HepG2 (cell line): ENCODE measurements around the gene DMKN. TPM values are rescaled to one million over a fixed set of nuclear protein-coding genes. Genes with fewer than 3 reads are reported as not detected.

ENCODE experiments used
- ELF3 ChIP-seq: IDR thresholded peaks from 2 replicates; pipeline ENCODE4 v1.6.1; 2016; ENCODE audit warnings: missing genetic modification reagents, missing compliant biosample characterization
- HIVEP1 ChIP-seq: sonication (generic); formaldehyde crosslinking; IDR thresholded peaks from 2 replicates; pipeline ENCODE4 v1.4.0; 2020; ENCODE audit warnings: mild to moderate bottlenecking, missing genetic modification reagents
- MTA1 ChIP-seq: sonication (generic); formaldehyde crosslinking; IDR thresholded peaks from 2 replicates; pipeline ENCODE4 v1.4.0; 2020; ENCODE audit warnings: missing genetic modification reagents, mild to moderate bottlenecking, borderline replicate concordance
- MYC ChIP-seq: sonication (generic); formaldehyde crosslinking; IDR thresholded peaks from 2 replicates; pipeline ENCODE4 v1.9.0; 2021; ENCODE audit warnings: missing genetic modification reagents, borderline replicate concordance
- PAWR ChIP-seq: sonication (generic); formaldehyde crosslinking; IDR thresholded peaks from 2 replicates; pipeline ENCODE4 v1.4.0; 2020; ENCODE audit warnings: missing genetic modification reagents, mild to moderate bottlenecking, borderline replicate concordance
- PHF20 ChIP-seq: sonication (generic); formaldehyde crosslinking; IDR thresholded peaks from 2 replicates; pipeline ENCODE4 v1.5.0; 2020; ENCODE audit warnings: mild to moderate bottlenecking, missing genetic modification reagents
- ZNF629 ChIP-seq: sonication (generic); formaldehyde crosslinking; conservative IDR thresholded peaks from 2 replicates; pipeline ENCODE4 v1.5.0; 2020; ENCODE audit warnings: missing genetic modification reagents
- ZNF672 ChIP-seq: sonication (generic); formaldehyde crosslinking; IDR thresholded peaks from 2 replicates; pipeline ENCODE4 v1.8.1; 2022; ENCODE audit warnings: missing genetic modification reagents
- polyA plus RNA-seq, 8 experiments: library from polyadenylated mRNA; depleted of rRNA in 3 of 8; stranded (reverse) in 7 of 8; unstranded in 1 of 8; fragments of >200 nt; fragmentation: Illumina TruSeq in 4 of 8; extraction: Trizol in 4 of 8; gene quantifications; 2 replicates each; pipeline versions ENCODE4 v1.2.1 to v1.2.3, GENCODE V29; 2011 to 2016; ENCODE audit warnings: low read depth in 4 of 8, missing spikeins in 1 of 8, mixed read lengths in 1 of 8; ENCODE audit not compliant: insufficient read depth in 1 of 8
- total RNA-seq, 5 experiments: library from RNA; depleted of rRNA; stranded (reverse); fragments of >200 nt; fragmentation: Illumina TruSeq; extraction: Trizol; gene quantifications; 2 replicates each; pipeline ENCODE4 v1.2.3, GENCODE V29; 2016; ENCODE audit warnings: low read depth in 1 of 5
- TF ChIP-seq, protein P1 (sequence below): IDR thresholded peaks from 2 replicates; pipeline ENCODE4 v1.6.1; 2012; ENCODE audit warnings: low read length, improper control_type of control experiment
- TF ChIP-seq, protein P2 (sequence below): sonication (generic); formaldehyde crosslinking; IDR thresholded peaks from 2 replicates; pipeline ENCODE4 v1.5.0; 2020; ENCODE audit warnings: mild to moderate bottlenecking, missing genetic modification reagents, moderate library complexity
- TF ChIP-seq, protein P3 (sequence below), 2 experiments: sonication (generic) in 1 of 2; formaldehyde crosslinking in 1 of 2; IDR thresholded peaks; 2 replicates each; pipeline versions ENCODE4 v1.6.1 to v1.9.0; 2014 to 2022; ENCODE audit warnings: antibody characterized with exemption in 1 of 2, borderline replicate concordance in 1 of 2, inconsistent platforms in 1 of 2, low read depth in 1 of 2, missing genetic modification reagents in 1 of 2
- TF ChIP-seq, protein P4 (sequence below): conservative IDR thresholded peaks from 2 replicates; pipeline ENCODE4 v1.6.1; 2018; ENCODE audit warnings: missing genetic modification reagents

Gene DMKN
- total and polyA plus RNA-seq, 2 of the 13 experiments (the other 11 are each of a cell fraction or from before 2014, with no cell fraction given) = 50.8 to 57.1 TPM

DNA sequence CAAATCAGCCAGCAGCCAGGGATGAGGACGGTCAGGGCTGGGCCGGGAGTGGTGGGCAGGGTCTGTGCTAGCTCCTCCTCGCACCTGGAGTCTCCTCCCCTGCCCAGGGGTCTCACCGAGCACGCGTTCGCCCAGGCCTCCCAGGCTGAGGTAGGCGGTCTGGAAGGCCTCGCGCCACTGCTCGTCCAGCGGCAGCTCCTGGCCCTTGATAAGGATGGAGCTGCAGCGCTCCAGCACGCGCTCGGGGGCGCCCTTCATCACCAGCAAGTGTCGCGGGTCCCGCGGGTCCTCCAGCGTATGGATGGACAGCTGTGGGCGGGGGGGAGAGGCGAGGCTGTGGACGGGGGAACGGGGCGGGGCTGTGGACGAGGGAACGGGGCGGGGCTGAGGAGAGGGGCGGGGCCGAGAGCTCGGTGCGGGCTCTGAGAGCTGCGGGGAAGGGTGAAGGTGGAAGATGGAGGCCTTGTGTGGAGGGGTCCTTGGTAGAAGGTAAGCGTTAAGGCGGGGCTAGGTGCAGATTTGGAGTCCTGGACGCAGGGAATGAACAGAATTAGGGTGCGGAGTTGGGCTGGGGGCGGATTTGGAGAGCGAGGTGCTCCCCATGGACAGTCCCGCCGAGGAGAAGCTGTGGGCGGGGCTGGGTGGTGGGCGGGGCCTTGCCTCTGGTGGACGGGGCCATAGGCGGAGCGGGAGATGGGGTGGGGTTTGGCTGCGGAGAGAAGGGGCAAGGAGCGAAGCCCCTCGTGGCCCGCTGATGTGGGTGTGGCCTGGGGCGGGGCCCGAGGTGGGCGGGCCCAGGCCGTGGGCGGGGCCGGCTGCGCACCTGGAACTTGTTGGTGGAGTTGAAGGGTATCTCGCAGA, 44.3 kb upstream of the DMKN start (continued):
- TF ChIP-seq, protein P1, sequence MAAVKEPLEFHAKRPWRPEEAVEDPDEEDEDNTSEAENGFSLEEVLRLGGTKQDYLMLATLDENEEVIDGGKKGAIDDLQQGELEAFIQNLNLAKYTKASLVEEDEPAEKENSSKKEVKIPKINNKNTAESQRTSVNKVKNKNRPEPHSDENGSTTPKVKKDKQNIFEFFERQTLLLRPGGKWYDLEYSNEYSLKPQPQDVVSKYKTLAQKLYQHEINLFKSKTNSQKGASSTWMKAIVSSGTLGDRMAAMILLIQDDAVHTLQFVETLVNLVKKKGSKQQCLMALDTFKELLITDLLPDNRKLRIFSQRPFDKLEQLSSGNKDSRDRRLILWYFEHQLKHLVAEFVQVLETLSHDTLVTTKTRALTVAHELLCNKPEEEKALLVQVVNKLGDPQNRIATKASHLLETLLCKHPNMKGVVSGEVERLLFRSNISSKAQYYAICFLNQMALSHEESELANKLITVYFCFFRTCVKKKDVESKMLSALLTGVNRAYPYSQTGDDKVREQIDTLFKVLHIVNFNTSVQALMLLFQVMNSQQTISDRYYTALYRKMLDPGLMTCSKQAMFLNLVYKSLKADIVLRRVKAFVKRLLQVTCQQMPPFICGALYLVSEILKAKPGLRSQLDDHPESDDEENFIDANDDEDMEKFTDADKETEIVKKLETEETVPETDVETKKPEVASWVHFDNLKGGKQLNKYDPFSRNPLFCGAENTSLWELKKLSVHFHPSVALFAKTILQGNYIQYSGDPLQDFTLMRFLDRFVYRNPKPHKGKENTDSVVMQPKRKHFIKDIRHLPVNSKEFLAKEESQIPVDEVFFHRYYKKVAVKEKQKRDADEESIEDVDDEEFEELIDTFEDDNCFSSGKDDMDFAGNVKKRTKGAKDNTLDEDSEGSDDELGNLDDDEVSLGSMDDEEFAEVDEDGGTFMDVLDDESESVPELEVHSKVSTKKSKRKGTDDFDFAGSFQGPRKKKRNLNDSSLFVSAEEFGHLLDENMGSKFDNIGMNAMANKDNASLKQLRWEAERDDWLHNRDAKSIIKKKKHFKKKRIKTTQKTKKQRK = no peak
- TF ChIP-seq MYC (CRISPR knock-in tag) (0 out of 2 replicates have a peak, but pooled peaks have one; percentile 24), ZNF629 (CRISPR knock-in tag) (no peak), ZNF672 (0 out of 2 replicates have a peak, but pooled peaks have one; percentile 5), PAWR (CRISPR knock-in tag) (no peak), ELF3 (CRISPR knock-in tag) (no peak), HIVEP1 (CRISPR knock-in tag) (no peak), PHF20 (CRISPR knock-in tag) (no peak), MTA1 (CRISPR knock-in tag) (0 out of 2 replicates have a peak, but pooled peaks have one; percentile 19)
- TF ChIP-seq, protein P2, sequence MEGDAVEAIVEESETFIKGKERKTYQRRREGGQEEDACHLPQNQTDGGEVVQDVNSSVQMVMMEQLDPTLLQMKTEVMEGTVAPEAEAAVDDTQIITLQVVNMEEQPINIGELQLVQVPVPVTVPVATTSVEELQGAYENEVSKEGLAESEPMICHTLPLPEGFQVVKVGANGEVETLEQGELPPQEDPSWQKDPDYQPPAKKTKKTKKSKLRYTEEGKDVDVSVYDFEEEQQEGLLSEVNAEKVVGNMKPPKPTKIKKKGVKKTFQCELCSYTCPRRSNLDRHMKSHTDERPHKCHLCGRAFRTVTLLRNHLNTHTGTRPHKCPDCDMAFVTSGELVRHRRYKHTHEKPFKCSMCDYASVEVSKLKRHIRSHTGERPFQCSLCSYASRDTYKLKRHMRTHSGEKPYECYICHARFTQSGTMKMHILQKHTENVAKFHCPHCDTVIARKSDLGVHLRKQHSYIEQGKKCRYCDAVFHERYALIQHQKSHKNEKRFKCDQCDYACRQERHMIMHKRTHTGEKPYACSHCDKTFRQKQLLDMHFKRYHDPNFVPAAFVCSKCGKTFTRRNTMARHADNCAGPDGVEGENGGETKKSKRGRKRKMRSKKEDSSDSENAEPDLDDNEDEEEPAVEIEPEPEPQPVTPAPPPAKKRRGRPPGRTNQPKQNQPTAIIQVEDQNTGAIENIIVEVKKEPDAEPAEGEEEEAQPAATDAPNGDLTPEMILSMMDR (CRISPR knock-in tag) = peak; percentile 63
- TF ChIP-seq, protein P3, sequence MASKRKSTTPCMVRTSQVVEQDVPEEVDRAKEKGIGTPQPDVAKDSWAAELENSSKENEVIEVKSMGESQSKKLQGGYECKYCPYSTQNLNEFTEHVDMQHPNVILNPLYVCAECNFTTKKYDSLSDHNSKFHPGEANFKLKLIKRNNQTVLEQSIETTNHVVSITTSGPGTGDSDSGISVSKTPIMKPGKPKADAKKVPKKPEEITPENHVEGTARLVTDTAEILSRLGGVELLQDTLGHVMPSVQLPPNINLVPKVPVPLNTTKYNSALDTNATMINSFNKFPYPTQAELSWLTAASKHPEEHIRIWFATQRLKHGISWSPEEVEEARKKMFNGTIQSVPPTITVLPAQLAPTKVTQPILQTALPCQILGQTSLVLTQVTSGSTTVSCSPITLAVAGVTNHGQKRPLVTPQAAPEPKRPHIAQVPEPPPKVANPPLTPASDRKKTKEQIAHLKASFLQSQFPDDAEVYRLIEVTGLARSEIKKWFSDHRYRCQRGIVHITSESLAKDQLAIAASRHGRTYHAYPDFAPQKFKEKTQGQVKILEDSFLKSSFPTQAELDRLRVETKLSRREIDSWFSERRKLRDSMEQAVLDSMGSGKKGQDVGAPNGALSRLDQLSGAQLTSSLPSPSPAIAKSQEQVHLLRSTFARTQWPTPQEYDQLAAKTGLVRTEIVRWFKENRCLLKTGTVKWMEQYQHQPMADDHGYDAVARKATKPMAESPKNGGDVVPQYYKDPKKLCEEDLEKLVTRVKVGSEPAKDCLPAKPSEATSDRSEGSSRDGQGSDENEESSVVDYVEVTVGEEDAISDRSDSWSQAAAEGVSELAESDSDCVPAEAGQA (IDR thresholded peaks at IDR 0.05; ENCODE audit: low read depth) = no peak
- TF ChIP-seq, protein P3 (CRISPR knock-in tag; IDR thresholded peaks at IDR 0.05; ENCODE audit: borderline replicate concordance) = no peak
- TF ChIP-seq, protein P4, sequence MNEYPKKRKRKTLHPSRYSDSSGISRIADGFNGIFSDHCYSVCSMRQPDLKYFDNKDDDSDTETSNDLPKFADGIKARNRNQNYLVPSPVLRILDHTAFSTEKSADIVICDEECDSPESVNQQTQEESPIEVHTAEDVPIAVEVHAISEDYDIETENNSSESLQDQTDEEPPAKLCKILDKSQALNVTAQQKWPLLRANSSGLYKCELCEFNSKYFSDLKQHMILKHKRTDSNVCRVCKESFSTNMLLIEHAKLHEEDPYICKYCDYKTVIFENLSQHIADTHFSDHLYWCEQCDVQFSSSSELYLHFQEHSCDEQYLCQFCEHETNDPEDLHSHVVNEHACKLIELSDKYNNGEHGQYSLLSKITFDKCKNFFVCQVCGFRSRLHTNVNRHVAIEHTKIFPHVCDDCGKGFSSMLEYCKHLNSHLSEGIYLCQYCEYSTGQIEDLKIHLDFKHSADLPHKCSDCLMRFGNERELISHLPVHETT (CRISPR knock-in tag) = no peak
